ENCODE data around the gene PLXNC1.
"Not testable (repeated sequence)": the region's sequence is repeated elsewhere in the genome, so short reads cannot be mapped to it uniquely, and the experiment has no call there.

PLXNC1 gene

DNA sequence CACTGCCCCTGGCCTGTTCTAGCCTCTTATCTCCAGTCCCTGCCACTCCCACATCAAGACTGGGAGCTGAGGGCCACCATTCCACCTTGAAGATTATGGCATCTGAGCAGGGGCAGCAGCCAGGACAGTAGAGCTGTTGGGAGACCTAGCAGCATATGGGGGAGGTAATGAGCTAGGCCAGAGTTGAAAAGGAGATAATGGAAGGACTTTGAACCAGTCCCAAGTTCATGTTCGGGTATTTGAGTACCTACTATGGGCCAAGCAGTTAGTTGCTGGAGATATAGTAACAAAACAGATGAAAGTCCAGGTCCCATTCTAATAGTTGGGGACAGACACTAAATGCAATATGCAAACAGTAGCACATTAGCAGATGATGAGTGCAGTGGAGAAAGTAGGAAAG, 151.5 kb downstream of the PLXNC1 start:
- DNase-seq (ENCODE audit: low spot score) = no peak

DNA sequence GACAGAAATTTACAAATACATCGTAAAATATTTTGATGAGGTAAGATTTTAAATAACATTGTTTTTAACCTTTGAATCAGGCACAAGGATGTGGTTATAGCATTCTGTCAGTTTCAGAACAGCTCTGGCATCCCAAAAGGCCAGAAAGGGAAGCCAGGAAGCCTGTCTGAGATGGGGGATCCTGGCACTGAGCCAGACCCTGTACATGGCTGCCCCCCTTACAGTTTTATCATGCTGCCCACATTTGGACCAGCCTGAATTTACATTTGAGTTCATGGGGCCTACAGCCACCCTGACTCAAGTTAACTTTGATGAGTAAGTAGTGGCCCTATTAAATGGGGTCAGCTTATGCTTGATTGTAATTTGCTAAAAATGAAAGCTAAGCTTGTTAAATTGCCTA, 155.6 kb downstream of the PLXNC1 start:
- DNase-seq (ENCODE audit: low spot score) = no peak

DNA sequence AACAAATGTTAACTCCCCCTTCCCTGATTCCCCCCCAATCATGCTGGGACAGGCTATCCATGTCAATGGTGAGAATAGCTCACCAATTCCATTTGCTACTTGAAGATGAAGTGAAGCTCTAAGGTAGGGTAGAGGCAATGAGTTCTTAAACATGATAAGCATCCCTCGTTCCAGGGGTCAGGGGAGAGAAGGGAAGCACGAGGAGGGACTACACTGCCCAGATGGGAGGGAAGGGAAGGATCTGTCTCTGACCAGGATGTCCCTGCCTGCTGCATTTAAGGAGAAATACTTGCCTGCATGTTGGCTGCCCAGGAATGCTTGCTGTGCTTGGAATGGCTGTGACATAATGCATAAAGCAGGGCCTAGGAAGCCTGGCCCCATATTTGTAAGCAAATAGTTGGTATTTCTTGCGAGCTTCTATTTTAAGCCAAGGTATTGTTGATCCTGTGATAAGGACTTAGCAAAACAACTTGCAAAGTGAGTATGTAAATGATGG, 156.2 kb downstream of the PLXNC1 start:
- DNase-seq (ENCODE audit: low spot score) = no peak

DNA sequence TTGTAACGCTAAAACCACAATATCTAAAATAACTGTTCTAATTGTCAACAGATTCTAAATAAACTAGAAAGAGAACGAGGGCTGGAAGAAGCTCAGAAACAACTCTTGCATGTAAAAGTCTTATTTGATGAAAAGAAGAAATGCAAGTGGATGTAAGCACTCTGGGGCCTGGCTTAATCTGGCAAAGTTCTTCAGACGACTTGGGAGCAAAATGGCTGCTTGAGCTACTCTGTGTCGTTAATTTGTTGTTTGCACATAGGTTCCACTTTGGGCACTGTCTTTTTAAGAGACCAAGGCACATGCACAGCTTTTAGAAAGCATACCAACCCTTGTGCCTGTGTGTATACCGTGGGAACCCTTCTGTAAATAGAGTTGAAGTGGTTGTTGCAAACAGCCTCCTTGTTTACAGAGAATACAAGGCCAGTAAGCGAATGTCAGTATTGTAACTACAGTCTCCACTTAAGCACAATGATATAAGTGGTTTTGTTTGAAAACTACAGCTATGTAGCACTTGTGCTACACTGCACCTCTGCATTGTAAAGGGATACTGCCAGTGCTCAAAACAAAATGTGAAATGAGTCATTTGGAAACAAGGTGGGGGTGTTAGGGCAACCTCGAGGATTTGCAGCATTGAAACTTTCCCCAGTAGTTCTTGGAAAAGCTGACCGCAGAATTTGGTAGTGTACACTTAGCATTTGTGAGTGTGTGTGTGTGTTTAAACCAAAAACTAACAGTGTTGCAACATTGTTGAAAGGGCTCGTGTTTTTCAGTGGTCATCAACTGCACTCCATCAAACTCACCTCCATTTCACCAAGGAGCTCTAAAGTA, 157.0 kb downstream of the PLXNC1 start:
- DNase-seq (ENCODE audit: low spot score) = peak; percentile 59

GRCh38 chr12:94308612-94309011, 160.2 kb downstream of the PLXNC1 start:
- DNase-seq (ENCODE audit: low spot score) = no peak

DNA sequence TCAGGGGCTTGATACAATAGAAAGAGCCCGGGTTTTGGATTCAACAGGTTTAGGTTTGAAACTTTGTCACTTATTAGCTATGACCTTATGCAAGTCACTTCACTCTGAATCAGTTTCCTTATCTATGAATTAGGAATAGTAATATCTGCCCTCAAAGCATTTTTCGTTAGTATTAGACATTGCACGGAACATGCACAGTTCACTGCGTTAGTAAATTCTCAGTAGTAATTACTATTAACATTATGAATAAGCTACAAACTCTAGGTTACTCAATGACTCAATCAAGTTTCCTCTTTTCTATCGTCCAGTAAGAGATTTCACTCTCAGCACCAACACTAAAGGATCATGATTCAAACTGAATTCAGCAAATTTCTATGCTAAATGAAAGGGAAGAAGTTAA, 161.0 kb downstream of the PLXNC1 start:
- DNase-seq (ENCODE audit: low spot score) = no peak

GRCh38 chr12:94312378-94312777, 164.0 kb downstream of the PLXNC1 start:
- DNase-seq (ENCODE audit: low spot score) = no peak

- DNase-seq (ENCODE audit: low spot score) = not testable (repeated sequence)
Observed at GRCh38 chr12:94316600-94316999, 168.2 kb downstream of the PLXNC1 start.

DNA sequence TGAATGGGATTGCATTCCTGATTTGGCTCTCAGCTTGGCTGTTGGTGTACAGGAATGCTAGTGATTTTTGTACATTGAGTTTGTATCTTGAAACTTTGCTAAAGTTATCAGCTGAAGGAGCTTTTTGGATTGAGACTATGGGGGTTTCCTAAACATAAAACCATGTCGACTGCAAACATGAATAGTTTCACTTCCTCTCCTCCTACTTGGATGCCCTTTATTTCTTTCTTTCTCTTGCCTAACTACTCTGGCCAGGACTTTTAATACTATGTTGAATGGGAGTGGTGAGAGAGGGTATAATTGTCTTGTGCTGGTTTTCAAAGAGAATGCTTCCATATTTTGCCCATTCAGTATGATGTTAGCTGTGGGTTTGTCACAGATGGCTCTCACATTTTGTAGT, 169.8 kb downstream of the PLXNC1 start:
- DNase-seq (ENCODE audit: low spot score) = no peak

DNA sequence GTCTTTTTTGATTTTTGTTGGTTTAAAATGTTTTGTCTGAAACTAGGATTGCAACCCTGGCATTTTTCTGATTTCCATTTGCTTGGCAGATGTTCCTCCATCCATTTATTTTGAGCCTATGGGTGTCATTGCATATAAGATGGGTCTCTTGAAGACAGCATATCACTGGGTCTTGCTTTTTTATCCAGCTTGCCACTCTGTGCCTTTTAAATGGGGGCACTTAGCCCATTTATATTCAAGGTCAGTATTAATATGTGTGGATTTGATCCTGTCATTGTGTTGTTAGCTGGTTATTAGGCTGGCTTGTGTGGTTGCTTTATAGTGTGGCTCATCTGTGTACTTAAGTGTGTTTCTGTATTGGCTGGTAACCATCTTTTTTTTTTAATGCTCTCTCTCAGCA, 171.7 kb downstream of the PLXNC1 start:
- no peak for DNase-seq (ENCODE audit: low spot score)

- no peak for DNase-seq (ENCODE audit: low spot score)
Observed at GRCh38 chr12:94322346-94322745, 174.0 kb downstream of the PLXNC1 start.

GRCh38 chr12:94326234-94326633, 177.9 kb downstream of the PLXNC1 start:
- DNase-seq (ENCODE audit: low spot score) = no peak

DNA sequence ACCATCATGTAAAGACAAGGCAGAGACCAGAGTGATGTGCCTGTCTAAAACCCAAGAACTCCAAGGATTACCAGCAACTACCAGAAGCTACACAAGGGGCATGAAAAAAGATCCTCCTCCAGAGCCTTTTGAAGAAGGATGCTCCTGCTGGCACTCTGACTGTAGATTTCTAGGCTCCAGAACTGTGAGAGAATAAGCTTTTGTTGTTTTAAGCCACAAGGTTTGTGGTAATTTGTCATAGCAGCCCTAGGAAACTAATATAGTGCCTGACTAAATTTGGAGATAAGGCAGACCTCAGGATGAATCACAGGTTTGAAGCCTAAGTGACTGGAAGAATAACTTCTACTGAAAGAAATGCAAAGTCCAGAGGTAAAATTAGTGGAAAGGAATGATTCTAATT, 178.3 kb downstream of the PLXNC1 start:
- DNase-seq (ENCODE audit: low spot score) = no peak

DNA sequence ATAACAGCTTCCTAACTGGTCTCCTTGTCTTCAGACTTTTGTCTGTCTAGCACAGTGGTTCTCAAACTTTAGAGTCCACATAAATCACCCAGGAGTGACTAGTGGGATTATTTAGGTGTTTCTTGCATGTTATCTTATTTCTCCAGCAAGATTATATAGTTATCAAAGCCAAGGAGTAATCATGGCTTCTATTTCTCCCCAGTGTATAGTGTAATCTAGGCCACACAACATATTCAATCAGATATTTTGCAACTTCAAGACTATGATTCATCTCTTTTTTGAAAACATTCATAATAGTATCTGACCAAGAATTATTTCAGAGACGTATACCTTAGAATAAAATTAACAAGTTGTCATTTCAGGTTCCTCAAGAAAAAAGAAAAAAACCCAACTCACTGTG, 179.4 kb downstream of the PLXNC1 start:
- DNase-seq (ENCODE audit: low spot score) = no peak

- no peak for DNase-seq (ENCODE audit: low spot score)
Observed at GRCh38 chr12:94329366-94329765, 181.0 kb downstream of the PLXNC1 start.

DNA sequence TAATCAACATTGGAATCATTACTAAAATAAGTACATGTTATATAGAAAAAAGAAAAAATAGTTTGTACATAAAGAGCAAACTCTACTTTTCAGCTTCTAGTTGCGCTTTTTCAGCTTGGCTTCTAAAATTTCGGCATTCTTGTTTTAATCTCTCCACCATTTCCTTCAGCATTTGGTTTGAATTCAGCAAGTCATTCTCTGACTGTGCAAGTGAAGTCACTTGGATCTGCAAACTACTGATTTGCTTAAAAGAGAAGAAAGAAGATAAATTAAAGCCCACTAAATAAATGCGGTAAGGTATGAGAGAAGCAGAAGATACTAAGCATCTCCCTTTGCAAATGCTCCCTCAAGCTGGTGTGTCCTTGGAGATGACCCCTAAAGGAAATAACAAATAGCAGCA, 185.0 kb downstream of the PLXNC1 start:
- no peak for DNase-seq (ENCODE audit: low spot score)

DNA sequence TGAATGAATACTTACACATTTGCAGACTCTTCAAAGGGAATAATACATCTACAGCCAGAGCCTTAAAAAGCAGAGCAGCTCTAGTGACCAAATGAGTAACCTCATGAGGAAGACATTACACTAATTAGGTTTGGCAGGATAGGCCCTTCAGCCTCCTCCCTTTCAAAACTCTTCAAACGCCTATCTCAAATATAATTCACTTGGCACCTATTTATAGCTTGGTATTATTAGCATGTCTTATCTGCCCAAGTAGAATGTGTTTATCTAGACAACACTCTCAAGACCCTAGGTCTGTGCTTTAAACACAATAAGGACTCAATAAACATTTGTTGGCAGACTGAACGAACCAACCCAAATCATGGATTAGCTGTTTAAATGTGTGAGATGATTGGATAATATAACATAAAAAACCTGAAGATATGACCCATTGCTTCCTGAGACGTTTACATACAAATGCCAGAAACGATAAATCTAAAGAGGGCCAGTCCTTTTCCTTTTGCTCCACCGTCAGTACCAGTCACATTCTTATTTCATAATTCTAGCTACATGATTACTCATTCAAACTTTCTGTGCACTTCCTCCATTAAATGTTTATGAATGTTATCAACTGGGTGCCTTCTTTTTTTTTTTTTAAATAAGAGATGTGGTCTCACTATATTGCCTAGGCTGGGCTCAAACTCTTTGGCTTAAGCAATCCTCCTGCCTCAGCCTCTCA, 188.0 kb downstream of the PLXNC1 start:
- no peak for DNase-seq (ENCODE audit: low spot score)

DNA sequence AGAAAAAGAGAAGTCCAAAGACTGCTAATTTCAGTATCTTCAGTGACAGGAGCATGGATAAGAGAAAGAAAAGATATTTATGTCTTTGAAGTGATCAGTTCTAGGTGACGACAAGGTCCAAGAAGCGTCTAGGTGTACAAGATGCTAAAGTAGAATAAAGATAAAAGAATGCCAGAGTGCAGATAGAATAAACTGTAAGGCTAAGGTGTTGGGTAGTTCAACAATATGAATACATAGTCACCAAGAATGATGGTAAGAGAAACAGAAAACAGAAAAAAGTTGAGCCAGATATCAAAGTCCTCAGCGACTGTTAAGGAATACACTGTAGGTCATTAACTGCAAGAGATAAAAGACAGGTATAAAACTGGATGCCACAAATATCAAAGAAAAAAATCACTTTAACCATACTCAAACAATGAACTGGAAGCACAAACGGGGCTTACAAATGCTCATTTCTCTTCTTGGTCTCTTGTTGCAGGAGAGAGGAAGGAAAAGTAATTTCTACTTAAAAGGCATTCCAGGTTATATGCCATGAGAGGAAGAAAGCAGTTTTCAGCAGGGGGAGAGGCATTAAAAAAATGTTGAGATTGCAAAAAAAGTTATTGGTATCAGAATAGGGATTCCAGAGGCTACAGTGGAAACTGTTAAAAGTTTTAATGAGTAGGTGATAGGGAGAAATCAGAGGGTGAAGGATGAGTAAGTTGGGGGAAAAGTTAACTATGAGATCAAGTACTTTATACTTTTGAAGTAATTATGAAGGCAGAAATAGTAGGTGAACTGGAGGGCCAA, 189.8 kb downstream of the PLXNC1 start:
- DNase-seq (ENCODE audit: low spot score) = no peak

DNA sequence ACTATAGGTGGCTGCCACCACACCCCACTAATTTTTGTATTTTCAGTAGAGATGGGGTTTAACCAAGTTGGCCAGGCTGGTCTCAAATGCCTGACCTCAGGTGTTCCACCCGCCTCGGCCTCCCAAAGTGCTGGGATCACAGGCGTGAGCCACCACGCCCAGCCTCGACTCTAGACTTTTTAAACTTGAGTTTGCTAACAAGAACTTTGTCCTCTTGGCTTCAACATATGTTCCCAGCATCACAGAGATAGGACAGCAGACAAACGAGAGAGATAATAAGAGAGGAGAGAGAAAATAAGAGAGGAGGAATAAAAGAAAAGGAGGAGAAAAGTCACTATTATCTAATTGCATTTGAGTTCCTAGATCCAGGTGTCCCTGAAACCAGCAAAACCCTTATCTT, 192.2 kb downstream of the PLXNC1 start:
- no peak for DNase-seq (ENCODE audit: low spot score)

GRCh38 chr12:94353130-94353529, 204.8 kb downstream of the PLXNC1 start:
- no peak for DNase-seq (ENCODE audit: low spot score)

All from CD4-positive, alpha-beta T cell treated with Interleukin-15 for 4 hours (primary cell).